AG10803 (cell line): ENCODE data around the gene LHFPL6.

Source experiments
- DNase-seq: peaks from one replicate; pipeline ENCODE4 v3.0.0; 2010; ENCODE audit warnings: low read depth
- H3K4me3 ChIP-seq: 2 replicates; pipeline ENCODE4 v1.5.1; 2011; ENCODE audit warnings: mild to moderate bottlenecking, low read length, control low read depth
- CTCF ChIP-seq: conservative IDR thresholded peaks from 2 replicates; pipeline ENCODE4 v1.5.1; 2011; ENCODE audit warnings: mild to moderate bottlenecking, low read length, control low read depth, inconsistent platforms

LHFPL6 gene

GRCh38 chr13:39474600-39474999, 128.4 kb downstream of the LHFPL6 start:
- no peak overlapping the region for H3K4me3 ChIP-seq
- TF ChIP-seq CTCF = no peak
- DNase-seq = no peak

DNA sequence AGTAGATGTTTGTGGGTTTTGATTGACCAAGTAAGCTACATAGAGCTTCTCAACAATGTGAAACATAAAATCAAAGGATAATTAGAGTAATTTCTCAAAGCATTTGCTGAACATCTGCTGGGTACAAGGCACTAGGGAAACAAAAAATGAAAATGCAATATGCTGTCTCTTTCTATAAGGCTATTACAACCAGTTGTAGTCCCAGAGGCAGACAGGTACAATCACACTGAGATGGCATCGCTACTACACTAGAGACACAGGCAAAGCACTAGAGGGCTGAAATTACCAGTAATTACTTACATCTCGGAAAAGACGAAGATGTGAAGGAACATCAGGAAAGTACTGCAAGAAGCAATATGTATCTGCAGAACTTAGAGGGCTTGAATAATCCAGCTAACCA, 133.3 kb downstream of the LHFPL6 start:
- no peak overlapping the region for H3K4me3 ChIP-seq
- DNase-seq = no peak
- TF ChIP-seq CTCF = no peak

DNA sequence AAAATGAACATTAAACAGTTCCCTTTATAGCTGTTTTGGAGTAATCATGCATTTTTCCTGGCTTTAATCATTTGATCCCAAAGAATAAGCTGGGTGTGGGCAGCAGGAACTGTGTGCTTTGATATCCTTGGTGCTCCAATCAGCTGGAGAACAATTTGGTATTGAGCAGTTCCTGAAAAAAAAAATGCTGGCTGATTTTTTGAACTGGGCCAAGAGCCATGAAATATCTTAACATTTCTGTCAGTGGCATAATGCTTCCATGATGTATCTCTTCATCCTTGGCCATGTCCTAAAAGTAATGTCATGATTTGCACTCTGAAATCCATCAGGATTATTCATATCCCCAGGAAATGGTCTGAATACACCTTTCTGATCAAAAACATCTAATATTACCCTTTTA, 134.7 kb downstream of the LHFPL6 start:
- no peak for DNase-seq
- no peak overlapping the region for H3K4me3 ChIP-seq
- no peak for TF ChIP-seq CTCF

DNA sequence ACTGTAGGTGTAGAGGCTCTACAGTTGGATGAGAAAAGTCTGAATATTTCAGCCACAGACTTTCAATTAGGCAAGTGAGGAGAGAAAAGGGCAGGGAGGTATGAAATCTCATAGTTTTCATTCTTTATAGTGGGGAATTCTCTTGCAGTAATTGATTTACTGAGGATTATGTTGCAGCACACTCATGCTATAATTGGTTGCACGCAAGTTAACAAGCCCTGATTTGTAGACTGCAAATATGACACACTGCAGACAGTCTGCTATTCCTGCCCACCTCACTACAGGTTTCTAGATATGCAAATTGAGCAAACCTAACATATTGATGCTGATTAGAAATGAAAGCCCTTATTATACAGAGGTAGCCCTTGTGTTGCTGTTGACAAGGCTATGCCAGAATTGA, 139.4 kb downstream of the LHFPL6 start:
- TF ChIP-seq CTCF = no peak
- H3K4me3 ChIP-seq = no peak overlapping the region

DNA sequence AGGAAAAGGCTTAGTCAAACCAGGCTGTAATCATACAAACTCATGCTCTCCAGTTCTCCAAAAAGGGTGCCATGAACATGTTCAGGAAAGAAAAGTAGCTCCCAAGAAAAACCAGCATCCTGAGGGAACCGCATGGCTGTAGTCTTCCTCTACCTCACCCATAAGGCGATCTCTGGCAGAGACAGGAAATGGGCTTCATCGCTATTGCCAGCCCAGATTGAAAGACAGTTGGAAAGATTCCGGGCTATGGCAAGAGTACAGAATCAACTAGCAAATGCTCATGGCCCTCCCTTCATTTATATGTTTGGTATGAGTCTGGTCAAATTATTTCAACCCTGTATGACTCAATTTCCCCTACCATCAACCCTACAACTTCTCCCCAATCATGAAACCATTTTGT, 140.1 kb downstream of the LHFPL6 start:
- no peak overlapping the region for H3K4me3 ChIP-seq
- DNase-seq = no peak
- TF ChIP-seq CTCF = no peak

More for the DNA sequence above, 139.4 kb downstream of the LHFPL6 start:
- peak; percentile 69 for DNase-seq

DNA sequence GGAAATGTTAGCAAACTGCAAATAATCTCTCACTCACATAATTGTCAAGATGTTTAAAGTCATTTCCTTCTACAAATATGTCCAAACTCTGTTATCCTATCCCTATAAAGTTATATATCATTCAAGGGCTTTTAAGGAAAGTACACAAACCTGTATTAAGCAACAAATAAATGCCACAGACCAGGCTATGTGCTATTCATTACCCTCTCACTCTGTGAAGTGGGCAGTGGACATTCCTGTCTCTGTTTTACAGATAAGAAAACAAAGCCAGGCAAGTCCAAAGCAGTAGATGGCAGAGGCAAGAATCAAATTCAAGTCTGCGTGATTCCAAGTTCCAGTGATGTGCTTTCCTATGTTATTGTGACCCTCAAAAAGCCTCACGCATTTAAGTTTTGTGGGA, 140.6 kb downstream of the LHFPL6 start:
- H3K4me3 ChIP-seq = no peak overlapping the region
- peak; percentile 61 for DNase-seq
- no peak for TF ChIP-seq CTCF

- no peak for DNase-seq
- TF ChIP-seq CTCF = no peak
- H3K4me3 ChIP-seq = no peak overlapping the region
Measured at GRCh38 chr13:39461685-39462266, 141.2 kb downstream of the LHFPL6 start.
